ENCODE measurements around the gene MT1HL1.

MT1HL1 gene

DNA sequence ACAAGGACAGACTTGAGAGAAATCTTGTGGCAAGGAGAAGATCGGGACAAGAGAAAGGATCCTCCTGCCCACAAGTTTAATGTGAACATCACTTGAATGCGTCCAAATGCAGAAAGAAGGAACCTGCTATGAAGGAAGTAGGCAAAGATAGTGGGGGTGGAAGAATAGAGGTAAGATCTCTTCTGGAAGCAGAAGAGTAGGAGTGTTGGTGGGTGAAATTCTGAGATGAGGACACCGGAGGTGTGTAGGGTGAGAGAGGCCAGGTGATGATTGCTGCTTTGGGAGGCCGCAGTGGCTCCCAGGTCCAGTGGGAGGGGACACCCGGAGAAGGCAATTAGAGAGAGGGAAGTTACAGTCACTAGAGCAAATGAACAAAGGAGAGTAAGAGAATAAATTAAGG, 44.6 kb upstream of the MT1HL1 start:
- Histone ChIP-seq H3K79me2 (ENCODE audit: insufficient read depth, low read length) (no peaks in the 10 kb centered on the region), H3K36me3 (ENCODE audit: insufficient read depth, low read length) (no peaks in the 10 kb centered on the region), H2AFZ (ENCODE audit: low read length) (no peak overlapping the region), H3K27me3 (ENCODE audit: insufficient read depth, low read length) (0 out of 2 replicates have a peak, but pooled peaks cover 3% of the 10 kb centered on the region), H3K9me3 (ENCODE audit: low read length) (no peaks in the 10 kb centered on the region), H3F3A (ENCODE audit: insufficient read depth, low read length) (no peaks in the 10 kb centered on the region), H3K4me3 (ENCODE audit: low read depth, low read length, poor library complexity, severe bottlenecking) (no peak overlapping the region), H3K4me1 (ENCODE audit: insufficient read depth, low read length, severe bottlenecking) (no peaks in the 10 kb centered on the region), H3K27ac (ENCODE audit: low read depth, low read length, poor library complexity, severe bottlenecking) (no peak overlapping the region), H3K9me2 (ENCODE audit: low read depth, low read length) (no peaks in the 10 kb centered on the region), H4K20me1 (ENCODE audit: insufficient read depth, low read length) (no peaks in the 10 kb centered on the region), H3K4me2 (ENCODE audit: low read length) (no peak overlapping the region), H3K9ac (ENCODE audit: low read length) (no peak overlapping the region)
- no peak for TF ChIP-seq EZH2 (IDR thresholded peaks at IDR 0.05; ENCODE audit: borderline replicate concordance, low read length)
- TF ChIP-seq, protein P1, sequence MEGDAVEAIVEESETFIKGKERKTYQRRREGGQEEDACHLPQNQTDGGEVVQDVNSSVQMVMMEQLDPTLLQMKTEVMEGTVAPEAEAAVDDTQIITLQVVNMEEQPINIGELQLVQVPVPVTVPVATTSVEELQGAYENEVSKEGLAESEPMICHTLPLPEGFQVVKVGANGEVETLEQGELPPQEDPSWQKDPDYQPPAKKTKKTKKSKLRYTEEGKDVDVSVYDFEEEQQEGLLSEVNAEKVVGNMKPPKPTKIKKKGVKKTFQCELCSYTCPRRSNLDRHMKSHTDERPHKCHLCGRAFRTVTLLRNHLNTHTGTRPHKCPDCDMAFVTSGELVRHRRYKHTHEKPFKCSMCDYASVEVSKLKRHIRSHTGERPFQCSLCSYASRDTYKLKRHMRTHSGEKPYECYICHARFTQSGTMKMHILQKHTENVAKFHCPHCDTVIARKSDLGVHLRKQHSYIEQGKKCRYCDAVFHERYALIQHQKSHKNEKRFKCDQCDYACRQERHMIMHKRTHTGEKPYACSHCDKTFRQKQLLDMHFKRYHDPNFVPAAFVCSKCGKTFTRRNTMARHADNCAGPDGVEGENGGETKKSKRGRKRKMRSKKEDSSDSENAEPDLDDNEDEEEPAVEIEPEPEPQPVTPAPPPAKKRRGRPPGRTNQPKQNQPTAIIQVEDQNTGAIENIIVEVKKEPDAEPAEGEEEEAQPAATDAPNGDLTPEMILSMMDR (IDR thresholded peaks at IDR 0.05; ENCODE audit: low read length) = no peak

DNA sequence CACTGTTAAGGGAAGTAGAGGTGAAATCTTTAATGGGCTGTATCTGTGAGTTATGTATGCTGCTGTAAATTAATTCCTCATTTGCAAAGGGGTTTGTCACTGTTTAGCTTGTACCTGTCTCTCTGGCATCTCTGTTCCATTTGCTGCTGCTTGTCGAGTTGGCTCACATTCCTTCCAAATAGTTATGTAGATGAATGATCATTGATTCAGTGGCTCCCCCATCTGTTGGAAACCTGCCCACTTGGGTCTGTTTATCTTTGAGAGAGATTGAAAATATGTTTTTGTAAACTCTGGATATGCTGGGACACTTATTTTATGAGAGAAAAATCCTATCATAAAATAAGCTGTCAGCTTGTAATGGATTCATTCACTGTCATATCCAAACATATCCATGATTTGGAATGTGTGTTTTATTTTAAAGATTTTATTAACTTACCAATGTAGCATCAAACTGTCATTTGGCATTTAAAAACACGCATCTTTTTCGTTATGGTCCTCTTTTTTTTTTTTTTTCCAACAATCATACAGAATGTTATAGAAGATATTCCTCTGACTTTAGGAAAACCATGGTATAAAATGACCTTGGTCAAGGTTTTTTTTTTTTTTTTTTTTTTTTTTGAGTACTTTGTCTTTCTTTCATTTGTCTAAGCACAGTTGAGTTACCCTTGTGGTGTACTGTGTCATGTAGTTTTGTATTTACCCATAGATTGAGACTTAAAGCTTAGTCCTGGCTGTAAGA, 41.2 kb upstream of the MT1HL1 start:
- no peaks in the 10 kb centered on the region for H3K4me1 ChIP-seq (ENCODE audit: insufficient read depth, low read length, severe bottlenecking)
- H3K9me2 ChIP-seq (ENCODE audit: low read depth, low read length) = no peaks in the 10 kb centered on the region
- H3K9ac ChIP-seq (ENCODE audit: low read length) = no peak overlapping the region
- no peaks in the 10 kb centered on the region for H4K20me1 ChIP-seq (ENCODE audit: insufficient read depth, low read length)
- H3K4me3 ChIP-seq (ENCODE audit: low read depth, low read length, poor library complexity, severe bottlenecking) = no peak overlapping the region
- H3K27ac ChIP-seq (ENCODE audit: low read depth, low read length, poor library complexity, severe bottlenecking) = no peak overlapping the region
- H3K27me3 ChIP-seq (ENCODE audit: insufficient read depth, low read length) = 0 out of 2 replicates have a peak, but pooled peaks cover 3% of the 10 kb centered on the region
- no peaks in the 10 kb centered on the region for H3F3A ChIP-seq (ENCODE audit: insufficient read depth, low read length)
- no peaks in the 10 kb centered on the region for H3K36me3 ChIP-seq (ENCODE audit: insufficient read depth, low read length)
- H2AFZ ChIP-seq (ENCODE audit: low read length) = no peak overlapping the region
- TF ChIP-seq EZH2 (IDR thresholded peaks at IDR 0.05; ENCODE audit: borderline replicate concordance, low read length) = no peak
- TF ChIP-seq, protein P1 (IDR thresholded peaks at IDR 0.05; ENCODE audit: low read length) = no peak
- no peaks in the 10 kb centered on the region for H3K79me2 ChIP-seq (ENCODE audit: insufficient read depth, low read length)
- no peak overlapping the region for H3K4me2 ChIP-seq (ENCODE audit: low read length)
- no peaks in the 10 kb centered on the region for H3K9me3 ChIP-seq (ENCODE audit: low read length)

DNA sequence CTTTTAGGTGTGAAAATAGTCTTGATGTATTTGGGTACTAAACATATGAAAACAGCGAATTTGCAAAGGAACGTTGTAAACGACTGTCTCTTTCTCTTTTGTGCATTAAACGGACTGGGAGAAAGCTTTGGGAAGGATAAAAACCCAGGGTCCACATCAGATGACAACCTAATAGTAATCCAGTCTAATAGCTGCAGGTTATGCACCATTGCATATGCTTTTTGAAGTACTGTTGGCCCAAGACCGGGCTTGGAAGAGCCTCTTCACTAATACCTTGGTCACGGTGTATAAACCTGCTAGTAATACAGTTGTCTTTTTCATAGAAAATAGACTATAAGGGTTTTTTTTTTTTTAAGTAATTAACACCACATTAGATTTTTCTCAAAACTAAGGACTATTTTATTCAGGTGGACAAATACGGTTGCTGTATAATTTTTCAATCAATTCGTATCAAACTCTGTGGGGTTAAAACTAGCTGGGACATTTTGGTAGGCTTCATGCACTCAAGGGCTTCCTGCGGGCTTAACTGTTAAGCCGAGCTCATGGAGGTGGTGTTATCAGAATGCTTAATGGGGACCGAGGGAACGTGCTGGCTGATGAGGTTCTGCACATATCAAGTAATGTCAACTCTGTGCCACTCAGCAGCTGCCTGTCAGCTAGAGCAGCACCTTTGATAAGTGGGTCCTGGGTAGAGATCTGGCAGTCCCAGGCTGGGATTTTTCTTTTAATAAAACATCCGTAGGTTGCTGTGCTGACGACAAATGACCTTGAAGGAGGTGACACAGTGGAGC, 39.8 kb upstream of the MT1HL1 start:
- H2AFZ ChIP-seq (ENCODE audit: low read length) = no peak overlapping the region
- H3K27me3 ChIP-seq (ENCODE audit: insufficient read depth, low read length) = no peaks in the 10 kb centered on the region
- no peak overlapping the region for H3K27ac ChIP-seq (ENCODE audit: low read depth, low read length, poor library complexity, severe bottlenecking)
- TF ChIP-seq EZH2 (IDR thresholded peaks at IDR 0.05; ENCODE audit: borderline replicate concordance, low read length) = no peak
- TF ChIP-seq, protein P1 (IDR thresholded peaks at IDR 0.05; ENCODE audit: low read length) = no peak
- H3F3A ChIP-seq (ENCODE audit: insufficient read depth, low read length) = no peaks in the 10 kb centered on the region
- no peak overlapping the region for H3K9ac ChIP-seq (ENCODE audit: low read length)
- H3K36me3 ChIP-seq (ENCODE audit: insufficient read depth, low read length) = no peaks in the 10 kb centered on the region
- H3K4me1 ChIP-seq (ENCODE audit: insufficient read depth, low read length, severe bottlenecking) = no peaks in the 10 kb centered on the region
- no peaks in the 10 kb centered on the region for H4K20me1 ChIP-seq (ENCODE audit: insufficient read depth, low read length)
- no peaks in the 10 kb centered on the region for H3K79me2 ChIP-seq (ENCODE audit: insufficient read depth, low read length)
- no peaks in the 10 kb centered on the region for H3K9me2 ChIP-seq (ENCODE audit: low read depth, low read length)
- no peak overlapping the region for H3K4me3 ChIP-seq (ENCODE audit: low read depth, low read length, poor library complexity, severe bottlenecking)
- no peaks in the 10 kb centered on the region for H3K9me3 ChIP-seq (ENCODE audit: low read length)
- H3K4me2 ChIP-seq (ENCODE audit: low read length) = no peak overlapping the region
